ENCODE data around the gene HES3. TPM values are rescaled to one million over a fixed set of nuclear protein-coding genes. Genes with fewer than 3 reads are reported as not detected.

The HES3 gene
- total and polyA plus RNA-seq, 2 donors (not counting 1 experiment from before 2014, with no cell fraction given), result not detected

DNA sequence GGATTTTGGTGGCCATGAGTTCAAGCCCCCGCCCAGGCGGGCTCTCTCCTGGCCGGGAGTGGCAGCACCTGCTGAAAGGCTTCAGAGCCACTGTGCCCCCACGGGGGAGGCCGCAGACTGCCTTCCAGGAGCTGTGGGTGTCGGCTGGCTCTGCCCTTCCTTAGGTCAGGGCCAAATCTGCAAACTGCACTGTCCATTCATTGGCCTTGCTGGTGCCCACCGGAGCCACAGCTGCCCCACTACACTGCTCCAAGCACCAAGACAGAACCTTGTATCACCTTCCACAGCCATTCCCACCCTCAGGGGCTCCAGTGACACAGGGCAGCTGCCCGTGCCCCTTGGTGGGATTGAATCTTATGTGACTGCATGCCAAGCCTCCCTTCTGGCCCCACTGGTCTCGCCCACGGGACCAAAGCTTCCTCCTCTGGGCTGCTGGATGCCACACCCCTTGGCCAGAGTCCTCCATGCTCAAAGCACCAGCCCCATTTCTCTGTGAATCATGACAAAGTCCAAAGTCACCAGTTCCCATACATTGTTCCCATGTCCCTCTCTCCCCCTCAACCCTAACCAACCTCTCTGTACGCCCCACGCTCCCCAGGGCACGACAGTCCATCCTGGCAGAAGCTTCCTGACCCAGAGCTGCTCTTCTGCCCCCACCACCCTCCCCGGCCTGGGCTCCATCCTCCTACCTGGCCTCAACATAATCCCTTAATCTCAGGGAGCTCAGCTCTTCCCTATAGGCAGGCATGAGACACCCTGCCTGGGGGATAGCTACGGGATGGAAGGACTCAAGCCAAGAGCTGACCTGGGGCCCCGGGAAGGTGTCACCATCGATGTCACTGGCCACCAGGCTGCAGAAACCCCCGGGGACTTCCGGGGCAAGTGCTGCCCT is 37.8 kb downstream of the HES3 start:
- H3K36me3 ChIP-seq (replicated peaks in 1 of 2; ENCODE audit: control extremely low read depth in 1 of 2, control insufficient read depth in 1 of 2, extremely low read depth in 1 of 2, insufficient read depth in 2 of 2, low read length in 1 of 2), result no peaks in the 10 kb centered on the region
- intact Hi-C loops (cut with micrococcal nuclease), result no loop called here
- no peaks in the 10 kb centered on the region for H4K20me1 ChIP-seq (ENCODE audit: control insufficient read depth, insufficient read depth, low read length, poor library complexity, severe bottlenecking)
- ATAC-seq (ENCODE audit: low read depth) (no peak), DNase-seq (no peak)
- WGBS (ENCODE audit: insufficient coverage), result 91% methylated on average over 19 of the region's 19 CpGs
- Mint-ChIP-seq H3K4me3 (no peak overlapping the region), H3K4me1 (no peaks in the 10 kb centered on the region), H3K27me3 (no peaks in the 10 kb centered on the region), H3K9me3 (ENCODE audit: insufficient read depth) (no peaks in the 10 kb centered on the region), H3K27ac (no peak overlapping the region)
- H3K4me1 ChIP-seq (ENCODE audit: control insufficient read depth in 2 of 2, insufficient read depth in 2 of 2, low read length in 2 of 2), result no peaks in the 10 kb centered on the region
- TF ChIP-seq EZH2 (IDR thresholded peaks at IDR 0.05; ENCODE audit: borderline replicate concordance, insufficient read depth, low read depth, low read length, poor library complexity, severe bottlenecking), result no peak
- no peak for TF ChIP-seq CTCF (IDR thresholded peaks at IDR 0.05)
- POLR2A ChIA-PET, result no interaction called here
- no peak overlapping the region for H3K4me3 ChIP-seq (ENCODE audit: control extremely low read depth in 1 of 5, extremely low read depth in 1 of 5, insufficient read depth in 1 of 5, low read depth in 2 of 5, low read length in 4 of 5)
- H2AFZ ChIP-seq (ENCODE audit: insufficient read depth, low read depth, low read length, poor library complexity, severe bottlenecking), result no peak overlapping the region
- no peak overlapping the region for H3K9ac ChIP-seq (ENCODE audit: low read length)
- no peaks in the 10 kb centered on the region for H3K9me3 ChIP-seq (ENCODE audit: control extremely low read depth in 1 of 3, control insufficient read depth in 2 of 3, insufficient read depth in 1 of 3, low read length in 2 of 3)
- H3K27me3 ChIP-seq (replicated peaks in 1 of 4; ENCODE audit: control extremely low read depth in 1 of 4, control insufficient read depth in 3 of 4, insufficient read depth in 4 of 4, low read length in 3 of 4), result no peaks in the 10 kb centered on the region
- no peak overlapping the region for H3K4me2 ChIP-seq (replicated peaks; ENCODE audit: low read depth, low read length, poor library complexity, severe bottlenecking)
- no peak overlapping the region for H3K27ac ChIP-seq (ENCODE audit: low read length in 2 of 2)
- CTCF ChIA-PET, result no interaction called here
- H3K79me2 ChIP-seq (ENCODE audit: control insufficient read depth, insufficient read depth, low read length), result no peaks in the 10 kb centered on the region

DNA sequence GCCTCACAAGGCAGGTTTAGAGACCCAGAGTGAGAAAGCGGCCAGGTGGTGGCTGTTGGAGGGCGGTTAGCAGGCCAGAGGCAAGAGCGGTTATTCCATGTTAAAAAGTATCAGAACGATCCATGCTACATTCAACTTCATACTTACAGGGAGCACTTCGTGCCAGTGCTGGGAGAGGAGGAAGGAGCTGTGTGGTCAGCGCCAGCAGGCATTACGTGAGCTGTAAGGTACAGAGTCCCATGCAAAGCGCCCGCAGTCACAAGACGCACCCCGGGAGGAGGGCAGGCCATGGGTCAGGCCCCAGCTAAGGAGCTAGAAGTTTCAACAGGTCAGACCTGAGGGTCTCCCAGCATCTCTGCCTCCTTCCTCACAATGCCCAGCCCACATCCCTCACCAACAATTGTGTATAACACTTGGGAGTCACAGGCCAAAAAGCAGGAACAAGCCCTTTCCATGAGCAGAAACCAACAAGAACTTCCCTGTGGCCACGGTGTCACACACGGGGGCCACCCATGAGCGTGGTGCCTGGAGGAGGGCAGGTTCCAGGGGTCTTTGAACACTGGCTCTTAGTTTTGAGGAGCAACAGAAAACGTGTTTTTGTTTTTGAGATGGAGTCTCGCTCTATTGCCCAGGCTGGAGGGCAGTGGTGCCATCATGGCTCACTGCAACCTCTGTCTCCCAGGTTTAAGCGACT is 38.7 kb downstream of the HES3 start:
- H3K27ac Mint-ChIP-seq, result no peak overlapping the region
- no peak for TF ChIP-seq EZH2 (IDR thresholded peaks at IDR 0.05; ENCODE audit: borderline replicate concordance, insufficient read depth, low read depth, low read length, poor library complexity, severe bottlenecking)
- TF ChIP-seq CTCF (IDR thresholded peaks at IDR 0.05), result no peak
- H4K20me1 ChIP-seq (ENCODE audit: control insufficient read depth, insufficient read depth, low read length, poor library complexity, severe bottlenecking), result no peaks in the 10 kb centered on the region
- no peaks in the 10 kb centered on the region for H3K9me3 Mint-ChIP-seq (ENCODE audit: insufficient read depth)
- no peak for DNase-seq
- POLR2A ChIA-PET, result no interaction called here
- H3K4me1 Mint-ChIP-seq, result no peaks in the 10 kb centered on the region
- no peak overlapping the region for H3K9ac ChIP-seq (ENCODE audit: low read length)
- H3K27me3 Mint-ChIP-seq, result no peaks in the 10 kb centered on the region
- H3K27me3 ChIP-seq (replicated peaks in 1 of 4; ENCODE audit: control extremely low read depth in 1 of 4, control insufficient read depth in 3 of 4, insufficient read depth in 4 of 4, low read length in 3 of 4), result no peaks in the 10 kb centered on the region
- WGBS (ENCODE audit: insufficient coverage), result over 99% methylated on average over 15 of the region's 17 CpGs
- H3K36me3 ChIP-seq (replicated peaks in 1 of 2; ENCODE audit: control extremely low read depth in 1 of 2, control insufficient read depth in 1 of 2, extremely low read depth in 1 of 2, insufficient read depth in 2 of 2, low read length in 1 of 2), result no peaks in the 10 kb centered on the region
- no peaks in the 10 kb centered on the region for H3K4me1 ChIP-seq (ENCODE audit: control insufficient read depth in 2 of 2, insufficient read depth in 2 of 2, low read length in 2 of 2)
- no peak overlapping the region for H3K4me3 Mint-ChIP-seq
- H3K9me3 ChIP-seq (ENCODE audit: control extremely low read depth in 1 of 3, control insufficient read depth in 2 of 3, insufficient read depth in 1 of 3, low read length in 2 of 3), result no peaks in the 10 kb centered on the region
- intact Hi-C loops (cut with micrococcal nuclease), result no loop called here
- H2AFZ ChIP-seq (ENCODE audit: insufficient read depth, low read depth, low read length, poor library complexity, severe bottlenecking), result no peak overlapping the region
- no peaks in the 10 kb centered on the region for H3K79me2 ChIP-seq (ENCODE audit: control insufficient read depth, insufficient read depth, low read length)
- H3K4me2 ChIP-seq (replicated peaks; ENCODE audit: low read depth, low read length, poor library complexity, severe bottlenecking), result no peak overlapping the region
- no peak overlapping the region for H3K27ac ChIP-seq (ENCODE audit: low read length in 2 of 2)
- H3K4me3 ChIP-seq (ENCODE audit: control extremely low read depth in 1 of 5, extremely low read depth in 1 of 5, insufficient read depth in 1 of 5, low read depth in 2 of 5, low read length in 4 of 5), result no peak overlapping the region
- no peak for ATAC-seq (ENCODE audit: low read depth)
- CTCF ChIA-PET, result no interaction called here
